ENCODE data around the gene IQCH. TPM values are rescaled to one million over a fixed set of nuclear protein-coding genes. Genes with fewer than 3 reads are reported as not detected.

IQCH gene
- polyA plus RNA-seq, 5 donors, result 1.8 to 2.5 (median 2.4) TPM

Other genes starting within 250 kb of the IQCH start
- 10 to 100 TPM; 40.4 to 54.0 (median 46.2) TPM for gene SMAD3, start 189.2 kb upstream of the IQCH start, polyA plus RNA-seq (ENCODE audit: insufficient read depth in 1 of 5, insufficient read length in 5 of 5, low replicate concordance in 1 of 5)
- gene AAGAB, start 125 bp upstream of the IQCH start, polyA plus RNA-seq (ENCODE audit: insufficient read depth in 1 of 5, insufficient read length in 5 of 5, low replicate concordance in 1 of 5), result 10 to 100 TPM; 26.9 to 35.1 (median 28.3) TPM